HepG2 (cell line): ENCODE measurements around the gene ZFP92. TPM values are rescaled to one million over a fixed set of nuclear protein-coding genes. Genes with fewer than 3 reads are reported as not detected.

ENCODE experiments used
- ATAC-seq: fragments of 200-7000 bp; cut with Tn5 transposase; 3 replicates; pipeline ENCODE4 v1.9.1; 2020; ENCODE audit warnings: mild to moderate bottlenecking, moderate library complexity
- BruUV-seq: library from RNA; stranded (reverse); fragments of 400-500 nt; replicated peaks from 2 replicates; lab custom pipeline; 2021; lab: Mats Ljungman, UMichigan
- CTCF ChIA-PET: fragments of 300-600 bp; formaldehyde crosslinking; extraction: SDS; loops from one replicate; lab custom pipeline; 2021; ENCODE audit warnings: low total read pairs, inconsistent platforms, low intra/inter-chr PET ratio; lab: Yijun Ruan, JAX
- POLR2A ChIA-PET: fragments of 350-600 bp; sonication (Branson Sonifier 250); formaldehyde crosslinking; loops from one replicate; lab custom pipeline; 2020; ENCODE audit warnings: antibody characterized with exemption, inconsistent platforms; lab: Yijun Ruan, JAX
- DNase-seq: peaks from one replicate; pipeline ENCODE4 v3.0.0-alpha.2; 2015; ENCODE audit warnings: low spot score
- FAIRE-seq: peaks from 3 replicates; lab custom pipeline; 2011; peaks lifted over from hg19 to GRCh38; lab: Jason Lieb, UNC
- H2AFZ ChIP-seq: one replicate; pipeline ENCODE4 v1.6.1; 2011; ENCODE audit warnings: low read length, inconsistent platforms
- H3K27ac ChIP-seq: fragments of 300-600 bp; 3 replicates; pipeline ENCODE4 v1.8.0; 2011; ENCODE audit warnings: mixed run types, mild to moderate bottlenecking, mixed read lengths, low read length, inconsistent platforms; ENCODE audit not compliant: insufficient read depth; ENCODE audit errors: extremely low read length
- H3K27me3 ChIP-seq, 2 experiments: fragments of 200-600 bp in 1 of 2; 2 replicates in 1 of 2; 3 replicates in 1 of 2; pipeline versions ENCODE4 v1.6.0 to v1.8.0; 2011; ENCODE audit warnings: low read length in 2 of 2, mild to moderate bottlenecking in 2 of 2, moderate library complexity in 2 of 2, inconsistent platforms in 1 of 2; ENCODE audit not compliant: insufficient read depth in 2 of 2, control insufficient read depth in 1 of 2
- H3K36me3 ChIP-seq, 2 experiments: fragments of 200-600 bp in 1 of 2; replicated peaks in 1 of 2; 2 replicates in 1 of 2; 3 replicates in 1 of 2; pipeline versions ENCODE4 v1.5.1 to v1.8.0; 2011; ENCODE audit warnings: low read length in 2 of 2, inconsistent platforms in 1 of 2; ENCODE audit not compliant: insufficient read depth in 2 of 2, control insufficient read depth in 1 of 2
- H3K4me1 ChIP-seq: 2 replicates; pipeline ENCODE4 v1.5.1; 2012; ENCODE audit warnings: low read length, inconsistent platforms; ENCODE audit not compliant: insufficient read depth
- H3K4me2 ChIP-seq: 2 replicates; pipeline ENCODE4 v1.6.0; 2011; ENCODE audit warnings: low read depth, low read length, inconsistent platforms
- H3K4me3 ChIP-seq, 3 experiments: fragments of 200-600 bp in 1 of 3; sonication (generic), shearing (Covaris generic) in 1 of 3; replicated peaks in 1 of 3; 2 replicates each; pipeline ENCODE4 v1.5.1; 2011 to 2016; ENCODE audit warnings: low read length in 3 of 3, inconsistent platforms in 2 of 3, low read depth in 2 of 3, mild to moderate bottlenecking in 2 of 3, control low read depth in 1 of 3, mixed read lengths in 1 of 3; ENCODE audit not compliant: insufficient read depth in 1 of 3
- H3K79me2 ChIP-seq: one replicate; pipeline ENCODE4 v1.6.1; 2011; ENCODE audit warnings: low read length, inconsistent platforms; ENCODE audit not compliant: insufficient read depth
- H3K9ac ChIP-seq: 2 replicates; pipeline ENCODE4 v1.6.0; 2011; ENCODE audit warnings: mild to moderate bottlenecking, low read depth, low read length, inconsistent platforms; ENCODE audit not compliant: insufficient read depth
- H3K9me3 ChIP-seq: 2 replicates; pipeline ENCODE4 v1.5.1; 2012; ENCODE audit warnings: mild to moderate bottlenecking, low read length
- H4K20me1 ChIP-seq: 2 replicates; pipeline ENCODE4 v1.6.0; 2011; ENCODE audit warnings: inconsistent platforms, mild to moderate bottlenecking, low read length, moderate library complexity; ENCODE audit not compliant: insufficient read depth
- GTF2F1 ChIP-seq: fragments of 150-350 bp; IDR thresholded peaks from 2 replicates; pipeline ENCODE4 v1.6.1; 2014; ENCODE audit warnings: low read length
- HOXD1 ChIP-seq: sonication (generic); formaldehyde crosslinking; IDR thresholded peaks from 2 replicates; pipeline ENCODE4 v1.5.0; 2020; ENCODE audit warnings: missing genetic modification reagents
- NFE2L2 ChIP-seq: fragments of 150-350 bp; IDR thresholded peaks from 2 replicates; pipeline ENCODE4 v1.6.1; 2014; ENCODE audit warnings: low read length
- PAX8 ChIP-seq: sonication (generic); formaldehyde crosslinking; IDR thresholded peaks from 2 replicates; pipeline ENCODE4 v1.8.0; 2022; ENCODE audit warnings: mild to moderate bottlenecking, missing genetic modification reagents, borderline replicate concordance
- RARG ChIP-seq: sonication (generic); formaldehyde crosslinking; IDR thresholded peaks from 2 replicates; pipeline ENCODE4 v1.4.0; 2020; ENCODE audit warnings: low read depth, mild to moderate bottlenecking, missing genetic modification reagents
- SKIL ChIP-seq: sonication (generic); formaldehyde crosslinking; IDR thresholded peaks from 2 replicates; pipeline ENCODE4 v1.8.0; 2022; ENCODE audit warnings: missing genetic modification reagents, mild to moderate bottlenecking, moderate library complexity, borderline replicate concordance
- ZBTB1 ChIP-seq: sonication (generic); formaldehyde crosslinking; IDR thresholded peaks from 2 replicates; pipeline ENCODE4 v1.4.0; 2020; ENCODE audit warnings: missing genetic modification reagents, borderline replicate concordance
- ZBTB38 ChIP-seq: sonication (generic); formaldehyde crosslinking; IDR thresholded peaks from 2 replicates; pipeline ENCODE4 v1.5.1; 2020; ENCODE audit warnings: mild to moderate bottlenecking, missing genetic modification reagents
- ZBTB43 ChIP-seq: sonication (generic); formaldehyde crosslinking; conservative IDR thresholded peaks from 2 replicates; pipeline ENCODE4 v1.4.0; 2020; ENCODE audit warnings: missing genetic modification reagents
- ZNF563 ChIP-seq: sonication (generic); formaldehyde crosslinking; IDR thresholded peaks from 2 replicates; pipeline ENCODE4 v1.8.0; 2022; ENCODE audit warnings: mild to moderate bottlenecking, moderate library complexity, missing genetic modification reagents
- ZNF709 ChIP-seq: sonication (generic); formaldehyde crosslinking; IDR thresholded peaks from 2 replicates; pipeline ENCODE4 v1.5.0; 2020; ENCODE audit warnings: mild to moderate bottlenecking, missing genetic modification reagents
- WGBS: methylation state at CpG from one replicate; pipeline ENCODE4 v1.1.6; 2017; ENCODE audit warnings: low lambda C conversion rate; 5-methylcytosine and 5-hydroxymethylcytosine counted together
- in situ Hi-C: cut with HindIII; loops from 2 replicates; pipeline ENCODE4 v1.10.0; 2017; ENCODE audit warnings: low pct_unique_long_range_greater_than_20kb; ENCODE audit not compliant: extremely low pct_ligation_motif_present
- intact Hi-C: fragments of 100-400 bp; cut with micrococcal nuclease; formaldehyde crosslinking; loops from one replicate; pipeline ENCODE4 v1.10.0; 2022; ENCODE audit not compliant: unreplicated experiment
- polyA plus RNA-seq, 8 experiments: library from polyadenylated mRNA; depleted of rRNA in 3 of 8; stranded (reverse) in 7 of 8; unstranded in 1 of 8; fragments of >200 nt; fragmentation: Illumina TruSeq in 4 of 8; extraction: Trizol in 4 of 8; gene quantifications; 2 replicates each; pipeline versions ENCODE4 v1.2.1 to v1.2.3, GENCODE V29; 2011 to 2016; ENCODE audit warnings: low read depth in 4 of 8, missing spikeins in 1 of 8, mixed read lengths in 1 of 8; ENCODE audit not compliant: insufficient read depth in 1 of 8
- total RNA-seq, 5 experiments: library from RNA; depleted of rRNA; stranded (reverse); fragments of >200 nt; fragmentation: Illumina TruSeq; extraction: Trizol; gene quantifications; 2 replicates each; pipeline ENCODE4 v1.2.3, GENCODE V29; 2016; ENCODE audit warnings: low read depth in 1 of 5
- TF ChIP-seq, protein P1 (sequence below): sonication (generic); formaldehyde crosslinking; IDR thresholded peaks from 2 replicates; pipeline ENCODE4 v1.4.0; 2020; ENCODE audit warnings: mild to moderate bottlenecking, low read depth, missing genetic modification reagents
- TF ChIP-seq, protein P2 (sequence below): sonication (generic); formaldehyde crosslinking; IDR thresholded peaks from 2 replicates; pipeline ENCODE4 v1.5.1; 2020; ENCODE audit warnings: missing genetic modification reagents, mild to moderate bottlenecking, borderline replicate concordance
- TF ChIP-seq, protein P3 (sequence below): sonication (generic); formaldehyde crosslinking; IDR thresholded peaks from 2 replicates; pipeline ENCODE4 v1.4.0; 2020; ENCODE audit warnings: missing genetic modification reagents, low read depth, mild to moderate bottlenecking, borderline replicate concordance

Gene ZFP92
- total and polyA plus RNA-seq, 2 of the 13 experiments (the other 11 are each of a cell fraction or from before 2014, with no cell fraction given): 0.02 TPM; not detected in 1

DNA sequence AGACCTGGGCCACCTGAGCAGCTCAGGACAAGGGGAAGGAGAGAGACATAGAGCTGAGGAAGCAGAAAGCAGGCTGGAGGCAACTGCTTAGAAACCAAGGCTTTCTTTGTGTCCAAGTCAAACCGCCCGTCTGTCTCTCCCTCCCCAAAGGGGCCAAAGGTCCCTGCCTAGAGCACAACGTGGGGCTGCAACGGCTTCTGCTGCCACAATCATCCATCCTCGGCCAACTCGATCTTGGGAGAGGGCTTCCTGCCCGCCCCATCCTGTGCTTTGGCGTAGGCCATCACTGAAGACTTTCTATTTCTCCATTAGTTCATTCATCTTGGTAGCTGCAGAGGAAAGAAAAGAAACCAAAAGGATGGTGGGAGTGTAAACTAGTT, 36.3 kb downstream of the ZFP92 start:
- no peak for ATAC-seq
- no TSS peak for BruUV-seq
- DNase-seq: no peak
- ChIA-PET POLR2A (no interaction called here), CTCF (no interaction called here)
- Histone ChIP-seq H3K27me3 (no peaks in the 10 kb centered on the region), H3K4me3 (no peak overlapping the region), H3K27ac (no peak overlapping the region), H2AFZ (no peak overlapping the region), H3K36me3 (no peaks in the 10 kb centered on the region), H3K4me1 (no peaks in the 10 kb centered on the region), H3K79me2 (no peaks in the 10 kb centered on the region), H4K20me1 (no peaks in the 10 kb centered on the region), H3K9ac (no peak overlapping the region), H3K9me3 (no peaks in the 10 kb centered on the region), H3K4me2 (no peak overlapping the region)
- TF ChIP-seq RARG (CRISPR knock-in tag): no peak
- TF ChIP-seq, protein P1, sequence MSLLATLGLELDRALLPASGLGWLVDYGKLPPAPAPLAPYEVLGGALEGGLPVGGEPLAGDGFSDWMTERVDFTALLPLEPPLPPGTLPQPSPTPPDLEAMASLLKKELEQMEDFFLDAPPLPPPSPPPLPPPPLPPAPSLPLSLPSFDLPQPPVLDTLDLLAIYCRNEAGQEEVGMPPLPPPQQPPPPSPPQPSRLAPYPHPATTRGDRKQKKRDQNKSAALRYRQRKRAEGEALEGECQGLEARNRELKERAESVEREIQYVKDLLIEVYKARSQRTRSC (CRISPR knock-in tag): no peak
- TF ChIP-seq PAX8 (CRISPR knock-in tag): no peak
- TF ChIP-seq SKIL (CRISPR knock-in tag): no peak
- TF ChIP-seq, protein P2, sequence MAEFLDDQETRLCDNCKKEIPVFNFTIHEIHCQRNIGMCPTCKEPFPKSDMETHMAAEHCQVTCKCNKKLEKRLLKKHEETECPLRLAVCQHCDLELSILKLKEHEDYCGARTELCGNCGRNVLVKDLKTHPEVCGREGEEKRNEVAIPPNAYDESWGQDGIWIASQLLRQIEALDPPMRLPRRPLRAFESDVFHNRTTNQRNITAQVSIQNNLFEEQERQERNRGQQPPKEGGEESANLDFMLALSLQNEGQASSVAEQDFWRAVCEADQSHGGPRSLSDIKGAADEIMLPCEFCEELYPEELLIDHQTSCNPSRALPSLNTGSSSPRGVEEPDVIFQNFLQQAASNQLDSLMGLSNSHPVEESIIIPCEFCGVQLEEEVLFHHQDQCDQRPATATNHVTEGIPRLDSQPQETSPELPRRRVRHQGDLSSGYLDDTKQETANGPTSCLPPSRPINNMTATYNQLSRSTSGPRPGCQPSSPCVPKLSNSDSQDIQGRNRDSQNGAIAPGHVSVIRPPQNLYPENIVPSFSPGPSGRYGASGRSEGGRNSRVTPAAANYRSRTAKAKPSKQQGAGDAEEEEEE: no peak
- TF ChIP-seq, protein P3, sequence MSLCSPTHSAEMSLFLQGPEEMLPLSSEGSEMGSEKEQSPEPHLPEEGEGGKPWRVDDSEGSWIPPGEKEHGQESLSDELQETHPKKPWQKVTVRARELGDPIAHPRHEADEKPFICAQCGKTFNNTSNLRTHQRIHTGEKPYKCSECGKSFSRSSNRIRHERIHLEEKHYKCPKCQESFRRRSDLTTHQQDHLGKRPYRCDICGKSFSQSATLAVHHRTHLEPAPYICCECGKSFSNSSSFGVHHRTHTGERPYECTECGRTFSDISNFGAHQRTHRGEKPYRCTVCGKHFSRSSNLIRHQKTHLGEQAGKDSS: no peak
- TF ChIP-seq ZNF709 (CRISPR knock-in tag): no peak
- no peak for TF ChIP-seq ZNF563
- no peak for TF ChIP-seq ZBTB38 (CRISPR knock-in tag)
- TF ChIP-seq ZBTB43 (CRISPR knock-in tag): no peak
- no peak for TF ChIP-seq HOXD1 (CRISPR knock-in tag)
- no peak for TF ChIP-seq ZBTB1
- no peak for TF ChIP-seq GTF2F1
- TF ChIP-seq NFE2L2: no peak
- FAIRE-seq: no peak
- intact Hi-C loops: no loop called here
- WGBS: 90% methylated on average over 2 of the region's 8 CpGs
- in situ Hi-C loops: no loop called here
